Ishikawa (cell line): ENCODE measurements around the gene ACOXL.

Experiments
- CEBPB ChIP-seq: IDR thresholded peaks from 2 replicates; pipeline ENCODE4 v1.6.1; 2012
- NFIC ChIP-seq: IDR thresholded peaks from 2 replicates; pipeline ENCODE4 v1.6.1; 2012
- RAD21 ChIP-seq: IDR thresholded peaks from 2 replicates; pipeline ENCODE4 v1.6.1; 2012; ENCODE audit warnings: low read depth
- TF ChIP-seq, protein P1 (sequence below): IDR thresholded peaks from 2 replicates; pipeline ENCODE4 v1.6.1; 2012

DNA sequence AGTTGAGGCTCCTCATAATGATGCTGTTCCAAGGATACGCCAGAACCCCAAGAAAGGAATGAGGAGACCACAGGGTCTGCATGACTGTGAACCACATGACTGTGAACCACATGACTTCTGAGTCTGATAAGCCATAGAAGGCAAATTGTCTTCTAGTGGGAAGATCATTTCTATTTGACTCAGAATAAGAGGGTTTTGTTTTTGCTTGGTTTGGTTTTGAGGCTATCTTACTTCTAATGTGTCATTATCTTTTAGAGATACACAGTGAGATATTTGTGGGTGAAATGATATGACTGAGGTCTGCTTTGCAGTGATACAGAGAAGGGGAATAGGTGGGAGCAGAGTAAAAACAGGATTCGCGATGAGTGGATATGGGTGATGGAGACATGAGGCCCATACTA lies 359.4 kb downstream of the ACOXL start:
- TF ChIP-seq CEBPB (no peak), NFIC (no peak), RAD21 (no peak)
- TF ChIP-seq, protein P1, sequence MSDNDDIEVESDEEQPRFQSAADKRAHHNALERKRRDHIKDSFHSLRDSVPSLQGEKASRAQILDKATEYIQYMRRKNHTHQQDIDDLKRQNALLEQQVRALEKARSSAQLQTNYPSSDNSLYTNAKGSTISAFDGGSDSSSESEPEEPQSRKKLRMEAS = no peak
